H7 (cell line): Measurements from ENCODE around the gene ZNF600. TPM values are rescaled to one million over a fixed set of nuclear protein-coding genes. Genes with fewer than 3 reads are reported as not detected.
"Not testable (repeated sequence)": the region's sequence is repeated elsewhere in the genome, so short reads cannot be mapped to it uniquely, and the experiment has no call there.

Source experiments
- DNase-seq: peaks from one replicate; pipeline ENCODE4 v3.0.0; 2012
- H3K27me3 ChIP-seq: 2 replicates; pipeline ENCODE4 v1.6.0; 2011; ENCODE audit warnings: mild to moderate bottlenecking, low read length; ENCODE audit not compliant: control insufficient read depth, insufficient read depth
- H3K36me3 ChIP-seq: replicated peaks from 2 replicates; pipeline ENCODE4 v1.5.1; 2011; ENCODE audit warnings: low read length; ENCODE audit not compliant: control insufficient read depth, insufficient read depth
- H3K4me3 ChIP-seq: 2 replicates; pipeline ENCODE4 v1.5.1; 2011; ENCODE audit warnings: low read depth, mild to moderate bottlenecking, control low read depth, low read length, moderate library complexity; ENCODE audit not compliant: insufficient read depth
- total RNA-seq: library from RNA; depleted of rRNA; stranded (reverse); fragments of >200 nt; shearing (Covaris generic); gene quantifications from 2 replicates; pipeline ENCODE4 v1.2.3, GENCODE V29; 2014

The ZNF600 gene
- total RNA-seq, 1 experiment from 2014 or later: 5.8 TPM

- Histone ChIP-seq H3K27me3 (no peaks in the 10 kb centered on the region), H3K36me3 (no peaks in the 10 kb centered on the region), H3K4me3 (no peak overlapping the region)
- no peak for DNase-seq
These were observed 7.8 kb downstream of the ZNF600 start for GRCh38 chr19:52778811-52779210.

- H3K4me3 ChIP-seq, DNase-seq, H3K27me3 ChIP-seq, H3K36me3 ChIP-seq: not testable (repeated sequence)
These were observed 30.1 kb downstream of the ZNF600 start for GRCh38 chr19:52756447-52756846.

GRCh38 chr19:52749780-52750179 lies 36.8 kb downstream of the ZNF600 start:
- H3K27me3 ChIP-seq: no peaks in the 10 kb centered on the region
- DNase-seq: no peak
- H3K4me3 ChIP-seq: no peak overlapping the region
- no peaks in the 10 kb centered on the region for H3K36me3 ChIP-seq

- H3K27me3 ChIP-seq: no peaks in the 10 kb centered on the region
- peak; percentile 50 for DNase-seq
- peak overlapping the region; percentile 41 for H3K4me3 ChIP-seq
- no peaks in the 10 kb centered on the region for H3K36me3 ChIP-seq
These were observed 38.1 kb downstream of the ZNF600 start for GRCh38 chr19:52748336-52748950.

GRCh38 chr19:52745919-52746318 lies 40.7 kb downstream of the ZNF600 start:
- DNase-seq, H3K4me3 ChIP-seq: not testable (repeated sequence)

GRCh38 chr19:52743091-52743490 lies 43.5 kb downstream of the ZNF600 start:
- H3K27me3 ChIP-seq: no peaks in the 10 kb centered on the region
- no peaks in the 10 kb centered on the region for H3K36me3 ChIP-seq
- DNase-seq: no peak
- no peak overlapping the region for H3K4me3 ChIP-seq

More at GRCh38 chr19:52745919-52746318, 40.7 kb downstream of the ZNF600 start:
- H3K27me3 ChIP-seq, H3K36me3 ChIP-seq: not testable (repeated sequence)

GRCh38 chr19:52742516-52742915 lies 44.1 kb downstream of the ZNF600 start:
- H3K4me3 ChIP-seq: no peak overlapping the region
- no peak for DNase-seq
- H3K27me3 ChIP-seq: no peaks in the 10 kb centered on the region
- H3K36me3 ChIP-seq: no peaks in the 10 kb centered on the region

GRCh38 chr19:52741951-52742485 lies 44.6 kb downstream of the ZNF600 start:
- Histone ChIP-seq H3K36me3 (no peaks in the 10 kb centered on the region), H3K4me3 (no peak overlapping the region), H3K27me3 (no peaks in the 10 kb centered on the region)
- DNase-seq: no peak

GRCh38 chr19:52741371-52741770 lies 45.2 kb downstream of the ZNF600 start:
- H3K4me3 ChIP-seq, H3K27me3 ChIP-seq, DNase-seq, H3K36me3 ChIP-seq: not testable (repeated sequence)

GRCh38 chr19:52739576-52739975 lies 47.0 kb downstream of the ZNF600 start:
- Histone ChIP-seq H3K4me3 (no peak overlapping the region), H3K27me3 (no peaks in the 10 kb centered on the region), H3K36me3 (no peaks in the 10 kb centered on the region)
- peak; percentile 74 for DNase-seq

- Histone ChIP-seq H3K4me3 (no peak overlapping the region; the same call in 1 of the 2 replicates), H3K36me3 (no peaks in the 10 kb centered on the region), H3K27me3 (no peaks in the 10 kb centered on the region; the same call in 1 of the 2 replicates)
- peak; percentile 79 for DNase-seq
These were observed 50.9 kb downstream of the ZNF600 start for GRCh38 chr19:52735734-52736133.

- H3K27me3 ChIP-seq: no peaks in the 10 kb centered on the region; the same call in 1 of the 2 replicates
- peak within 1 kb of the TSS; percentile 81 for H3K4me3 ChIP-seq
- no peaks in the 10 kb centered on the region for H3K36me3 ChIP-seq
- peak; percentile 96 for DNase-seq
These were observed 51.5 kb downstream of the ZNF600 start, which contains the start of gene ZNF611 for GRCh38 chr19:52734893-52735661. Gene ZNF611 (minus strand): TSS chr19:52735044. CDS start chr19:52715894, 19,150 bp downstream.

- DNase-seq: peak; percentile 80
- H3K36me3 ChIP-seq: no peaks in the 10 kb centered on the region
- no peaks in the 10 kb centered on the region; the same call in 1 of the 2 replicates for H3K27me3 ChIP-seq
These were observed 52.2 kb downstream of the ZNF600 start for GRCh38 chr19:52734331-52734892.

GRCh38 chr19:52726051-52726450 lies 60.5 kb downstream of the ZNF600 start:
- H3K27me3 ChIP-seq, DNase-seq, H3K4me3 ChIP-seq, H3K36me3 ChIP-seq: not testable (repeated sequence)

More at GRCh38 chr19:52734331-52734892, 52.2 kb downstream of the ZNF600 start:
- peak overlapping the region; percentile 81 for H3K4me3 ChIP-seq
